Measurements from ENCODE around the gene SPACA4.

- TF ChIP-seq CTCF (optimal IDR thresholded peaks at IDR 0.05 in 1 of 3, IDR thresholded peaks at IDR 0.05 in 1 of 3, conservative IDR thresholded peaks at IDR 0.05 in 1 of 3; ENCODE audit: extremely low read depth in 1 of 3, insufficient read depth in 2 of 3, low read length in 3 of 3): no peak
- no peak for TF ChIP-seq EZH2 (IDR thresholded peaks at IDR 0.05; ENCODE audit: low read length)
Observed at GRCh38 chr19:48634036-48634342, 27.4 kb downstream of the SPACA4 start.
